B cell (primary cell): ENCODE results near the gene STEAP4. TPM values are rescaled to one million over a fixed set of nuclear protein-coding genes. Genes with fewer than 3 reads are reported as not detected.

Source experiments
- ATAC-seq: fragments of 200-7000 bp; cut with Tn5 transposase; one replicate; pipeline ENCODE4 v1.10.0; 2021; ENCODE audit warnings: low read depth, mild to moderate bottlenecking, moderate number of reproducible peaks, moderate library complexity
- CTCF ChIA-PET: fragments of 350-600 bp; sonication (Branson Sonifier 250); formaldehyde crosslinking; loops from one replicate; lab custom pipeline; 2021; ENCODE audit warnings: antibody characterized with exemption, inconsistent platforms; lab: Charles Lee
- POLR2A ChIA-PET: fragments of 350-600 bp; sonication (Branson Sonifier 250); formaldehyde crosslinking; loops from one replicate; lab custom pipeline; 2021; ENCODE audit warnings: antibody characterized with exemption; lab: Charles Lee
- DNase-seq: peaks from one replicate; pipeline ENCODE4 v3.0.0; 2013
- H2AFZ ChIP-seq: 2 replicates; pipeline ENCODE4 v1.6.1; 2012; ENCODE audit warnings: mild to moderate bottlenecking, low read depth, low read length; ENCODE audit not compliant: insufficient read depth, poor library complexity, severe bottlenecking
- H3K27ac ChIP-seq, 2 donors: 1 replicate in 1 of 2; 2 replicates in 1 of 2; pipeline ENCODE4 v1.5.1; 2012 to 2013; ENCODE audit warnings: low read length in 2 of 2, mild to moderate bottlenecking in 2 of 2, moderate library complexity in 1 of 2
- H3K27me3 ChIP-seq, 4 experiments: fragments of 200-600 bp in 1 of 4; sonication (generic) in 1 of 4; replicated peaks in 1 of 4; 1 replicate in 2 of 4; 2 replicates in 2 of 4; pipeline versions ENCODE4 v1.6.1 to v1.7.0; 2013 to 2016; ENCODE audit warnings: low read length in 3 of 4, mild to moderate bottlenecking in 2 of 4, mixed read lengths in 1 of 4, moderate library complexity in 1 of 4; ENCODE audit not compliant: insufficient read depth in 4 of 4, control insufficient read depth in 3 of 4; ENCODE audit errors: control extremely low read depth in 1 of 4
- H3K36me3 ChIP-seq, 2 experiments: replicated peaks in 1 of 2; 1 replicate in 1 of 2; 2 replicates in 1 of 2; pipeline versions ENCODE4 v1.6.1 to v1.7.1; 2013; ENCODE audit warnings: low read length in 1 of 2; ENCODE audit not compliant: insufficient read depth in 2 of 2, control insufficient read depth in 1 of 2; ENCODE audit errors: control extremely low read depth in 1 of 2, extremely low read depth in 1 of 2
- H3K4me1 ChIP-seq, 2 donors: fragments of 200-600 bp in 1 of 2; sonication (generic) in 1 of 2; 1 replicate in 1 of 2; 2 replicates in 1 of 2; pipeline versions ENCODE4 v1.5.1 to v1.6.1; 2013 to 2017; ENCODE audit warnings: low read length in 2 of 2; ENCODE audit not compliant: control insufficient read depth in 2 of 2, insufficient read depth in 2 of 2
- H3K4me2 ChIP-seq: replicated peaks from 2 replicates; pipeline ENCODE3; 2012; ENCODE audit warnings: mild to moderate bottlenecking, low read depth, low read length; ENCODE audit not compliant: poor library complexity, severe bottlenecking
- H3K4me3 ChIP-seq, 5 experiments: fragments of 200-600 bp in 1 of 5; sonication (generic) in 1 of 5; 1 replicate in 3 of 5; 2 replicates in 2 of 5; pipeline versions ENCODE4 v1.5.1 to v1.7.0; 2011 to 2016; ENCODE audit warnings: low read length in 4 of 5, mild to moderate bottlenecking in 4 of 5, low read depth in 2 of 5, control low read depth in 1 of 5, moderate library complexity in 1 of 5; ENCODE audit not compliant: insufficient read depth in 1 of 5; ENCODE audit errors: control extremely low read depth in 1 of 5, extremely low read depth in 1 of 5
- H3K79me2 ChIP-seq: fragments of 200-600 bp; sonication (generic); one replicate; pipeline ENCODE4 v1.6.0; 2016; ENCODE audit warnings: low read length; ENCODE audit not compliant: control insufficient read depth, insufficient read depth
- H3K9ac ChIP-seq: fragments of 200-600 bp; sonication (generic); 2 replicates; pipeline ENCODE4 v1.6.1; 2017; ENCODE audit warnings: mild to moderate bottlenecking, low read length, moderate library complexity
- H3K9me3 ChIP-seq, 3 donors: one replicate each; pipeline versions ENCODE4 v1.6.1 to v1.7.1; 2013; ENCODE audit warnings: low read length in 2 of 3; ENCODE audit not compliant: control insufficient read depth in 2 of 3, insufficient read depth in 1 of 3; ENCODE audit errors: control extremely low read depth in 1 of 3
- H4K20me1 ChIP-seq: 2 replicates; pipeline ENCODE4 v1.6.0; 2012; ENCODE audit warnings: mild to moderate bottlenecking, low read length; ENCODE audit not compliant: insufficient read depth, control insufficient read depth, poor library complexity, severe bottlenecking
- H3K27ac Mint-ChIP-seq: one replicate; pipeline ENCODE4 v1.8.0; 2021; ENCODE audit warnings: mixed read lengths
- H3K27me3 Mint-ChIP-seq: one replicate; pipeline ENCODE4 v1.8.0; 2021; ENCODE audit warnings: mixed read lengths
- H3K4me1 Mint-ChIP-seq: one replicate; pipeline ENCODE4 v1.8.0; 2021; ENCODE audit warnings: mixed read lengths
- H3K4me3 Mint-ChIP-seq: one replicate; pipeline ENCODE4 v1.8.0; 2021; ENCODE audit warnings: mixed read lengths
- H3K9me3 Mint-ChIP-seq: one replicate; pipeline ENCODE4 v1.8.0; 2022; ENCODE audit warnings: mixed read lengths; ENCODE audit not compliant: insufficient read depth
- CTCF ChIP-seq: fragments of 200-600 bp; IDR thresholded peaks from one replicate; pipeline ENCODE4 v1.8.0; 2022; ENCODE audit warnings: antibody characterized with exemption, mild to moderate bottlenecking
- EZH2 ChIP-seq: IDR thresholded peaks from 2 replicates; pipeline ENCODE4 v1.6.1; 2012; ENCODE audit warnings: borderline replicate concordance, low read depth, mild to moderate bottlenecking, moderate library complexity, low read length; ENCODE audit not compliant: insufficient read depth, poor library complexity, severe bottlenecking
- WGBS: methylation state at CpG from one replicate; pipeline ENCODE4 v1.1.5; 2013; ENCODE audit warnings: missing lambda C conversion rate; ENCODE audit not compliant: insufficient coverage; 5-methylcytosine and 5-hydroxymethylcytosine counted together
- intact Hi-C: fragments of 100-400 bp; cut with micrococcal nuclease; formaldehyde crosslinking; loops from one replicate; pipeline ENCODE4 v1.10.0; 2022
- polyA plus RNA-seq: library from polyadenylated mRNA; depleted of rRNA; stranded (reverse); fragments of >200 nt; gene quantifications from 2 replicates; pipeline ENCODE4 v1.2.3, GENCODE V29; 2012
- total RNA-seq, 2 donors: library from RNA; stranded (reverse); fragments of 120-200 nt in 1 of 2; gene quantifications; 1 replicate in 1 of 2; 2 replicates in 1 of 2; pipeline versions ENCODE4 v1.2.3 to v1.2.4, GENCODE V29; 2013 to 2022

Gene STEAP4
- total and polyA plus RNA-seq, 2 donors (not counting 1 experiment from before 2014, with no cell fraction given): 0.04 TPM; not detected in 1

GRCh38 chr7:88226886-88227516, 79.7 kb downstream of the STEAP4 start:
- H2AFZ ChIP-seq: no peak overlapping the region
- intact Hi-C loops: no loop called here
- 86% methylated on average over 5 of the region's 6 CpGs for WGBS
- Mint-ChIP-seq H3K27me3 (peaks cover 18% of the 10 kb centered on the region), H3K9me3 (no peaks in the 10 kb centered on the region), H3K4me1 (no peaks in the 10 kb centered on the region), H3K4me3 (no peak overlapping the region), H3K27ac (no peak overlapping the region)
- H3K4me2 ChIP-seq: no peak overlapping the region
- POLR2A ChIA-PET: no interaction called here
- DNase-seq (no peak), ATAC-seq (no peak)
- no peaks in the 10 kb centered on the region for H3K4me1 ChIP-seq
- H4K20me1 ChIP-seq: no peaks in the 10 kb centered on the region
- TF ChIP-seq CTCF (no peak), EZH2 (no peak)
- H3K4me3 ChIP-seq: no peak overlapping the region
- H3K79me2 ChIP-seq: no peaks in the 10 kb centered on the region
- H3K27ac ChIP-seq: no peak overlapping the region
- peaks cover 0 to 4% (median 2%) of the 10 kb centered on the region in 3 donors for H3K9me3 ChIP-seq
- H3K27me3 ChIP-seq: no peaks in the 10 kb centered on the region
- H3K9ac ChIP-seq: no peak overlapping the region
- no peaks in the 10 kb centered on the region for H3K36me3 ChIP-seq
- CTCF ChIA-PET: interaction anchor here (1.7 to 1.8 kb wide), 2 partner anchors 9 to 15 kb away, joined by 5 to 6 read pairs; no protein-coding TSS in a partner anchor

GRCh38 chr7:88226201-88226600, 80.5 kb downstream of the STEAP4 start:
- TF ChIP-seq EZH2 (no peak), CTCF (no peak)
- Histone ChIP-seq H3K4me1 (peaks cover under 1 to 2% of the 10 kb centered on the region in 2 donors), H3K27ac (no peak overlapping the region), H3K79me2 (no peaks in the 10 kb centered on the region), H3K4me3 (no peak overlapping the region), H3K36me3 (no peaks in the 10 kb centered on the region), H3K27me3 (no peaks in the 10 kb centered on the region), H4K20me1 (no peaks in the 10 kb centered on the region), H3K4me2 (no peak overlapping the region), H2AFZ (no peak overlapping the region), H3K9ac (no peak overlapping the region), H3K9me3 (peaks cover 0 to 4% (median 2%) of the 10 kb centered on the region in 3 donors)
- ChIA-PET POLR2A (no interaction called here), CTCF (interaction anchor here (1.7 to 1.8 kb wide), 2 partner anchors 9 to 14 kb away, joined by 5 to 6 read pairs; no protein-coding TSS in a partner anchor)
- Mint-ChIP-seq H3K4me3 (no peak overlapping the region), H3K4me1 (peaks cover under 1% of the 10 kb centered on the region), H3K27me3 (peaks cover 18% of the 10 kb centered on the region), H3K9me3 (no peaks in the 10 kb centered on the region), H3K27ac (no peak overlapping the region)
- DNase-seq: no peak
- ATAC-seq: no peak
- WGBS: 100% methylated on average over 1 of the region's 4 CpGs
- intact Hi-C loops: no loop called here
